Stimulated activated CD8-positive, alpha-beta memory T cell treated with anti-CD3 and anti-CD28 coated beads, Interleukin-15, amount 100 ng/mL, for 24 hours (primary cell): ENCODE results near the gene MFSD12.
"Not testable (repeated sequence)": the region's sequence is repeated elsewhere in the genome, so short reads cannot be mapped to it uniquely, and the experiment has no call there.

ENCODE experiments used
- DNase-seq: peaks from one replicate; pipeline ENCODE4 v3.0.0-alpha.2; 2020; ENCODE audit warnings: low read depth

Gene MFSD12

GRCh38 chr19:3584036-3584802 is 26.8 kb upstream of the MFSD12 start:
- not testable (repeated sequence) for DNase-seq

GRCh38 chr19:3581792-3582191 is 24.4 kb upstream of the MFSD12 start:
- DNase-seq = not testable (repeated sequence)

GRCh38 chr19:3580156-3580934 is 23.0 kb upstream of the MFSD12 start:
- DNase-seq = no peak

- no peak for DNase-seq
Measured at GRCh38 chr19:3578390-3578789, 21.0 kb upstream of the MFSD12 start.

GRCh38 chr19:3577723-3578344 is 20.4 kb upstream of the MFSD12 start:
- DNase-seq = no peak

GRCh38 chr19:3576696-3577443 is 19.5 kb upstream of the MFSD12 start:
- DNase-seq = no peak

GRCh38 chr19:3575949-3576673 is 18.7 kb upstream of the MFSD12 start:
- no peak for DNase-seq

GRCh38 chr19:3575260-3575741 is 17.9 kb upstream of the MFSD12 start:
- DNase-seq = no peak

- peak; percentile 58 for DNase-seq
Measured at GRCh38 chr19:3573858-3574637, 16.7 kb upstream of the MFSD12 start.

GRCh38 chr19:3573162-3573857 is 15.9 kb upstream of the MFSD12 start:
- DNase-seq = no peak

GRCh38 chr19:3572855-3573161 is 15.4 kb upstream of the MFSD12 start, which contains the start of gene HMG20B:
Gene HMG20B (plus strand): TSS chr19:3572944. CDS start chr19:3573310, 366 bp downstream.
- no peak for DNase-seq

GRCh38 chr19:3572132-3572854 is 14.9 kb upstream of the MFSD12 start:
- DNase-seq = peak; percentile 96

GRCh38 chr19:3570606-3571011 is 13.2 kb upstream of the MFSD12 start:
- no peak for DNase-seq

- DNase-seq = not testable (repeated sequence)
Measured at GRCh38 chr19:3570042-3570441, 12.7 kb upstream of the MFSD12 start.

GRCh38 chr19:3565139-3565538 is 7.8 kb upstream of the MFSD12 start:
- no peak for DNase-seq

- no peak for DNase-seq
Measured at GRCh38 chr19:3563709-3564524, 6.5 kb upstream of the MFSD12 start.

- DNase-seq = peak; percentile 35
Measured at GRCh38 chr19:3556978-3557460, 367 bp downstream of the MFSD12 start.

GRCh38 chr19:3556423-3556977 is 886 bp downstream of the MFSD12 start:
- DNase-seq = no peak
